NCI-H1092 (cell line): ENCODE measurements around the gene VPS26C.
"Not testable (repeated sequence)": the region's sequence is repeated elsewhere in the genome, so short reads cannot be mapped to it uniquely, and the experiment has no call there.

Experiments used
- DNase-seq: peaks from one replicate; lab custom pipeline; 2025; lab: John Stamatoyannopoulos, UW

VPS26C gene

DNA sequence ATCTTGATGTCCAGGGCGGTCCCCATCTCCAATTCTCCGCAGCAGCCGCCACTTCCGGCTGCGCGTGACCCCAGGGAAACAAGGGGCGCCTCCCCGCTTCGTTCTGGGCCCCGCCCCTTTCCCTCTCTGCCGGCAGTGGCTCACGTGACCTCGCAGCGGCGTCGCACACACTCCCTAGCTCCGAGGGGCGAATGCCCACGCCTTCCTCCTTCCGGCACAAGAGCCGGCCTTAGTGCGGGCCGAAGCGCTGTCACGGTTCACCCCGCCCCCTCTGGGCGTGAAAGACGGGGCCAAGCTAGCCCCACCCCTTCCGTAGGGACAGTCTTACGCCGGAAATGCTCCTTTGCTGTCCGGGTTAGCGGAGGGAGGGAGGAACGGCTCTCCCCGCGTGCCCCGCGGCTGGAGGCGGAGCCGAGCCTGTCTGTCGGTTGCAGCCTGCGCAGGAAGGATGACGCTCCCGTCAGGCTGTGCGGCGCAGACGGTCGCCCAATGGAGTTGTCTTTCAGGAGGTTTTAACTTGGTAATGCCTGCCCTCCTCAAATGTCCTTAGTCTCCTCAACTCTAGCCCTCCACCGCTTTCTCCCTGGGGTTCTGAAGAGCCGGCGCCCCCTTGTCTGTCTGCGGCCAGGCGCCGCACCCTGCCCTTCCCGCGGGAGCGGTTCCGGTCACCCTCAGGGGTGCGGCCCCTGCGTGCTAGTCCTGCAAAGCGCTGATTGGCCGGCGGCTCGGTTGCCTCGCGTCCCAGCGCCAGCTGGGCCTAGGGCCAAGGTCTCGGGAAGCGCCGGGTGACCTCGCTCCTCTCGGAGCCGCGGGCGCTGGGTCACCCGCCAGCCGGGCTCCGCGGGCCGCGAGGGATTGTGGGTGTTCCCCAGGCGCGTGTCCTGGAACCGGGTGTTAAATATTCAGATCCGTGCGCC lies at the start of gene VPS26C:
TSS of gene VPS26C (minus strand) at position 66 of the 917 bp plus-strand sequence. CDS start at position 26, 40 bp downstream.
- DNase-seq: peak; percentile 96

DNA sequence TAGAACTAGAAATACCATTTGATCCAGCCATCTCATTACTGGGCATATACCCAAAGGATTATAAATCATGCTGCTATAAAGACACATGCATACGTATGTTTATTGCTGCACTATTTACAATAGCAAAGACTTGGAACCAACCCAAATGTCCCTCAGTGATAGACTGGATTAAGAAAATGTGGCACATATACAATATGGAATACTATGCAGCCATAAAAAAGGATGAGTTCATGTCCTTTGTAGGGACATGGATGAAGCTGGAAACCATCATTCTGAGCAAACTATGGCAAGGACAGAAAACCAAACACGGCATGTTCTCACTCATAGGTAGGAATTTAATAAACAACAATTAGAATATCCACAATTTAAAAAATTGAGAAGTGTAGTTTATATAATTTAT lies 48.9 kb upstream of the VPS26C start:
- not testable (repeated sequence) for DNase-seq

DNA sequence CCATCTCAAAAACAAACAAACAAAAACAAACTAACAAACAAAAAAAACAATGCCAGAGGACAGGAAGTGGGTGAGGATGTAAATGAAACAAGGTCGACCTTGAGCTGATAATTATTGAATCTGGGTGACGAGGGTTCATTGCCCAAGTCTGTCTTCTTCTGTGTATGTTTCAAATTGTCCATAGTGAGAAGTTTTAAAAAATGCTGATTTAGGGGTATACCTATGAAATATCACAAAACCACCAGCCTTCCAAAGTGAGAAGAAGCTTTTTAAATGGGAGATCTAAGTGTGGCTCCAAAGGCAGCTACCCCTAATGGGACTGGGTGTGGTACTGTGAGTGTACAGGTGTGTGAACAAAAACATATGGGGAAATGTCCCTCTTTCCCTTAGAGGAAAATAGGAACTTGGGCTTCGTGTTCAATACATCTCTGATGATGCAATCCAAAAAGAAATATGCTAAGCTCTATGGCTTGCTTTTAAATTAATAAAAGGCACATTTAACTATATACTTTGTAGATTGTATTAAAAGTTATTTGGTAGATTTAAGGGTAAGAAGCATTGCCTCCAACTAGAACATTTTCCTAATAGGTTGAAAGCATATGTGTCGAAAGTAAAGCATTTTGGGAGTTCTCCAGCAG lies 33.1 kb upstream of the VPS26C start:
- DNase-seq: no peak

GRCh38 chr21:37297364-37297763 lies 30.2 kb upstream of the VPS26C start:
- no peak for DNase-seq

GRCh38 chr21:37294679-37295078 lies 27.5 kb upstream of the VPS26C start:
- no peak for DNase-seq

- DNase-seq: no peak
Measured at GRCh38 chr21:37292941-37293340, 25.8 kb upstream of the VPS26C start.

- DNase-seq: no peak
Measured at GRCh38 chr21:37292041-37292440, 24.9 kb upstream of the VPS26C start.

DNA sequence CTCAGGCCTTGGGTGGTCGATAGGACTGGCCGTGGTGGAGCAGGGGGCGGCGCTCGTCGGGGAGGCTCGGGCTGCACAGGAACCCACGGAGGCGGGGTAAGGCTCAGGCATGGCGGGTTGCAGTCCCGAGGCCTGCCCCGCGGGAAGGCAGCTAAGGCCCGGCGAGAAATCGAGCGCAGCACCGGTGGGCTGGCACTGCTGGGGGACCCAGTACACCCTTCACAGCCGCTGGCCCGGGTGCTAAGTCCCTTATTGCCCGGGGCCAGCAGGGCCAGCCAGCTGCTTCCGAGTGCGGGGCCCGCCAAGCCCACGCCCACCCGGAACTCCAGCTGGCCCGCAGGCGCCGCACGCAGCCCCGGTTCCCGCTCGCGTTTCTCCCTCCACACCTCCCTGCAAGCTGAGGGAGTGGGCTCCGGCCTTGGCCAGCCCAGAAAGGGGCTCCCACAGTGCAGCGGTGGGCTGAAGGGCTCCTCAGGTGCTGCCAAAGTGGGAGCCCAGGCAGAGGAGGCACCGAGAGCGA lies 16.1 kb upstream of the VPS26C start:
- DNase-seq: not testable (repeated sequence)

- DNase-seq: not testable (repeated sequence)
Measured at GRCh38 chr21:37282602-37283001, 15.5 kb upstream of the VPS26C start.

DNA sequence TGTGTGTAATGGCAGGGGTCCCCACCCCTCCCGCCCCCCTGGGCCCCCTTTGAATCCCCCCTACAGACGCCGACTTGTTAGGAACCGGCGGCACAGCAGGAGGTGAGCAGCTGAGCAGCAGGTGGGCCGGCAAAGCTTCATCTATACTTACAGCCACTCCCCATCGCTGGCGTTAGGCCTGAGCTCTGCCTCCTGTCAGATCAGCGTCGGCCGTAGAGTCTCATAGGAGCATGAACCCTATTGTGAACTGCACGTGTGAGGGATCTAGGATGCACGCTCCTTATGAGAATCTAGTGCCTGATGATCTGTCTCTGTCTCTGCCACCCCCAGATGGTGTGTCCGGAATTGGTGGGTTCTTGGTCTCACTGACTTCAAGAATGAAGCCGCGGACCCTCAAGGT lies 14.9 kb upstream of the VPS26C start:
- DNase-seq: no peak

DNA sequence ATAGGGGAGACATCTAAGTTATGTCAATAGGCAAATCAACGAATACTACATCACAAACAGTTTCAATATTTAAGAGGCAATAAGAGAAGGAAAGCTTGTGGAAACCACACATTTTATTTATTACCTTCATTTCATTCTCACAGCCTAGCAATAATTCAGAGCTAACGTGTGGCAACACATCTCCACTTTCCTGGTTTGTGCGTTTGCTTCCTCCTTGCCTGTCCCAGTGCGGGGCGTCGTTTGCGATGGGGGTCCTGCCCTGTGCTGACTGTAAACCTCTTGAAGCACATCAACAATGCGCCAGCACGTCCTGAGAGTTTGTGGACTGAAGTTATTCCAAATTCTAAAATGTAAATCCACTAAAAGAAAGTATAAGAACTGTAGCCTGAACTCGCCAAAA lies 14.4 kb upstream of the VPS26C start:
- DNase-seq: no peak

DNA sequence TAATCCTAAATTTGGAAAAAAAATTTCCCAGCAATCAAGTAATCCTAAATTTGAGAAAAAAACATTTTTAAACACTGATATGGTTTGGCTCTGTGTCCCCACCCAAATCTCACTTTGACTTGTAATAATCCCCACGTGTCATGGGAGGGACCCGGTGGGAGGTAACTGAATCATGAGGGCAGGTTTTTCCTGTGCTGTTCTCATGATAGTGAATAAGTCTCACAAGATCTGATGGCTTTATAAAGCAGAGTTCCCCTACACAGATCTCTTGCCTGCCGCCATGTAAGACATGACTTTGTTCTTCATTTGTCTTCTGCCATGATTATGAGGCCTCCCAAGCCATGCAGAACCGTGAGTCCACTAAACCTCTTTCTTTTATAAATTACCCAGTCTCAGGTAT lies 12.1 kb upstream of the VPS26C start:
- not testable (repeated sequence) for DNase-seq

GRCh38 chr21:37278199-37278598 lies 11.1 kb upstream of the VPS26C start:
- no peak for DNase-seq

- DNase-seq: no peak
Measured at GRCh38 chr21:37276377-37276776, 9.2 kb upstream of the VPS26C start.

DNA sequence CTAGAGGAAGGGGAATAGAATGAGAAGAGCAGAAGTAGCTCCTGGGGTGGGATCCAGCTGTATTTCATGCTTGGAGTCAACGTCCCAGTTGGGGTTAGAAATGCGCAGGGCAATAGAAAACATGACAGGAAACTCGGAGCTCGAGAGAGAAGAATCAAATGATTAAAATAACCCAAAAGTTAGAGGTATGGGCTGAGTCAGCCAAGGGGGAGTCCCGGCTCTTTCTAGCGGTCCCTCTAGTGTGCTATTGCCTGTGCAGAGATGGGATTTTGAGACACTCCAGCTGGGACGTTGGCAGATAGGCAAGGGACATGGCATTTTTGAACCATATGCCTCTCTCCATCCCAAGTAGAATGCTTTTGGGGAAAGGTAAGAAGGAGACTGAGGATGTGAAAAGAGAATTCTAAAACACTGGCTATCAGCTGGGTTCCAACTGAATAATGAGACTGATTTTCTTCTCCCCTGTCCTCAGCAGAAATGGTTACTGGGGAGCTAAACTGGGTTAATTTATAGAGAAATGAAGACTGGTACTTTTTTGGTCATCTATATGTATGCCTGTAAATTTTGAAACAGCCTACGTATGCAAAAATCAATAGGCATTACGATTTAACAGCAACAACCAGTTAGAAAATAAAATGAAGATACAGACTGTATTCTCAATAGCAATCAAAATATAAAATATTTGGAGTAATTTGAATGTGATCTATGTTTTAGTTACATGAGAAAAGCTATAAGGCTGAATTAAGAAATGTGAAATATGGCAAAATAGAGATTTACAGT lies 7.0 kb upstream of the VPS26C start:
- DNase-seq: no peak

- no peak for DNase-seq
Measured at GRCh38 chr21:37273440-37273839, 6.3 kb upstream of the VPS26C start.

DNA sequence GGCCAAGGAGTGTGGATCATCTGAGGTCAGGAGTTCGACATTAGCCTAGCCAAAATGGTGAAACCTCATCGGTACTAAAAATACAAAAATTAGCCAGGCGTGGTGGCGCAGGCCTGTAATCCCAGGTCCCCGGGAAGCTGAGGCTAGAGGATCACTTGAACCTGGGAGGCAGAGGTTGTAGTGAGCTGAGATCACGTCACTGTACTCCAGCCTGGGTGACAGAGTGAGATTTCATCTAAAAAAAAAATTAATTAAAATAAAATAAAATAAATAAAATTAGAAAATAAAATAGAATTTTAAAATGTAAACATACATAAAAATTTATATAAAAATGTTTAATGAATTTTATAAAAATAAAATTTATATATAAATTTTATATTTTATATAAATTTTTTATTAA lies 5.8 kb upstream of the VPS26C start:
- DNase-seq: no peak

DNA sequence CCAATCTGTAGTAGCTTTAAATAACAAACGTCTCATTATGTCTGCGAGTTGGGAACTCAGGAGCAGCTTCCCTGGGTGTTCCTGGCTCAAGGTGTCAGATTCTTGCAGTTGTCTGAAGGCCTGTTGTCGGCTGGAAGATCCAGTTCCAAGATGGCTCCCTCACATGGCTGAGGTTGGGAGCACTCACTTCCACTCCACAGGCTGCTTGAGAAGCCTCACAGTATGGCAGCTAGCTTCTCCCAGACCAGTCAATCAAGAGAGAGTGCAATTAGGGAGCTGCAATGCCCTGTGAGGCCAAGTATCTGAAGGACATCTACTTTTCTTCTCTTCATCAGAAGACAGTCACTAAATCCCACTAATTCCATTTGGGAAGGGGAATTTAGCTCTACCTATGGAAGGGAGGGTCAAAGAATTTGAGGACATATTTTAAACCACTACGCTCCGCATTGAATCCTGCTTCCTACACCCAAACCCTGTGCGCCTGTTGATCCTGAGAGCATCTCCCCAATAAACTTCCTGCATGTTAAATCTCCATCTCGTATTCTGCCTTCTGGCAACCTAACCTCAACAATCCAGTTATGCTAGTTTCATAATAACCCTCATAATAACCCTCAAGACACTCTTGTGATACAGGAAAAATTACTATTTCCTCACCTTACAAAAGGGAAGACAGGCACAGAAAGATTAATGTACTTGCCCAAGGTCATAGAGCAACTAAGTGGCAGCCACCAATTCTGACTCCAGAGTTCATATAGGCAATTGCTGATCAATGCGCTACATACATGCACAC lies 3.6 kb upstream of the VPS26C start:
- no peak for DNase-seq

GRCh38 chr21:37269481-37269880 lies 2.3 kb upstream of the VPS26C start:
- no peak for DNase-seq

- DNase-seq: no peak
Measured at GRCh38 chr21:37268186-37268503, 1.0 kb upstream of the VPS26C start.

DNA sequence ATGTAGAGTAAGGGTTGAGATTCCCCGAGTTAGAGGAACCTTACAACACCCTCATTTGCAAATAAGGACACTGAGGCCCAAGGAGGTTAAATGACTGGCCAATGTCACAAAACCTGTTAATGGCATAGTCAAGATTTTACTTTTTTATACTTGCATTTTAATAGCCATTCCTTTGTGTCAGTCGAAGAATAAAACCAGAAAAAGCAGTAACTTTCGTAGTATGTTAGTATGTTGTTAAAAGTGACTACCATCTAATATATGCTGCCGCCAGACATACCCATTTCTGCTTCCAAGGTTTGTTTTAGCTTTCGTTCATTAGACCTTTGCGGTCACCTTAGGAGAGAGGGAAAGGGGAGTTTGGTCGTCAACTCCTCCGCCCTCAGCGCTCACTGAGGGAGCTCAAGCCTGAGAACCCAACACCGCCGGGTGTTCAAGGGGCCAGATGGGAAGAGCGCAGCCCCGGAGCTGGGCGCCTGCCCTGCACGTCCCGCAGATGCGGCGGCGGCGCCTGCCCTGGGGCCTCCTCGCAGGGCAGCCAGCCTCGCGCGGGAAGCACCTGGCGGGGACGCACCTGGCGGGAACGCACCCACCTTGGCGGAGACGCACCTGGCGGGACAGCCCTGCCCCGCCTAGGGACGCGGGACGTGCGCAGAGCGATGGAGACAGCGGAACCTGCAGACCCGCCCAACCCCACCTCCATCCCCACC lies 466 bp downstream of the VPS26C start:
- no peak for DNase-seq
